Panc1 (cell line): ENCODE results near the gene S1PR3. TPM values are rescaled to one million over a fixed set of nuclear protein-coding genes. Genes with fewer than 3 reads are reported as not detected.

Experiments used
- ATAC-seq: fragments of 200-7000 bp; cut with Tn5 transposase; 2 replicates; pipeline ENCODE4 v1.9.1; 2020; ENCODE audit warnings: mild to moderate bottlenecking, moderate library complexity
- BruUV-seq: library from RNA; stranded (reverse); fragments of 400-500 nt; replicated peaks from 2 replicates; lab custom pipeline; 2021; lab: Mats Ljungman, UMichigan
- CTCF ChIA-PET: fragments of 300-600 bp; sonication (Branson Sonifier 250); formaldehyde crosslinking; loops from one replicate; lab custom pipeline; 2022; ENCODE audit warnings: antibody characterized with exemption; lab: Charles Lee
- POLR2A ChIA-PET: fragments of 300-600 bp; sonication (Branson Sonifier 250); formaldehyde crosslinking; loops from one replicate; lab custom pipeline; 2022; ENCODE audit warnings: antibody characterized with exemption; lab: Charles Lee
- DNase-seq: peaks from one replicate; pipeline ENCODE4 v3.0.0-alpha.2; 2010; ENCODE audit warnings: low read depth, low spot score
- H3K27ac ChIP-seq: 2 replicates; pipeline ENCODE4 v1.5.1; 2011; ENCODE audit warnings: mild to moderate bottlenecking, low read length, inconsistent platforms
- H3K27me3 ChIP-seq: fragments of 200-500 bp; sonication (Bioruptor generic); 2 replicates; pipeline ENCODE4 v1.6.0; 2014; ENCODE audit warnings: low read length, inconsistent platforms; ENCODE audit not compliant: control insufficient read depth, insufficient read depth
- H3K36me3 ChIP-seq: fragments of 200-500 bp; sonication (Bioruptor generic); 2 replicates; pipeline ENCODE4 v1.5.1; 2014; ENCODE audit warnings: inconsistent platforms, mild to moderate bottlenecking, low read length, moderate library complexity; ENCODE audit not compliant: control insufficient read depth, insufficient read depth
- H3K4me1 ChIP-seq: 2 replicates; pipeline ENCODE4 v1.5.1; 2011; ENCODE audit warnings: inconsistent platforms, mild to moderate bottlenecking, low read length, moderate library complexity; ENCODE audit not compliant: control insufficient read depth, insufficient read depth
- H3K4me3 ChIP-seq, 2 experiments: 2 replicates each; pipeline ENCODE4 v1.5.1; 2011 to 2012; ENCODE audit warnings: low read depth in 2 of 2, low read length in 2 of 2, mild to moderate bottlenecking in 2 of 2, inconsistent platforms in 1 of 2, moderate library complexity in 1 of 2
- H3K9me3 ChIP-seq: fragments of 200-500 bp; sonication (Bioruptor generic); 2 replicates; pipeline ENCODE4 v1.5.1; 2014; ENCODE audit warnings: low read depth, mild to moderate bottlenecking, inconsistent platforms, low read length, moderate library complexity; ENCODE audit not compliant: control insufficient read depth, insufficient read depth
- CTCF ChIP-seq: fragments of 450-650 bp; IDR thresholded peaks from 2 replicates; pipeline ENCODE4 v1.5.1; 2017; ENCODE audit warnings: mild to moderate bottlenecking
- POLR2AphosphoS5 ChIP-seq: IDR thresholded peaks from 2 replicates; pipeline ENCODE4 v1.6.1; 2012; ENCODE audit warnings: mild to moderate bottlenecking, low read depth, low read length, moderate library complexity
- REST ChIP-seq, 2 experiments: IDR thresholded peaks; 2 replicates each; pipeline ENCODE4 v1.6.1; 2011 to 2012; ENCODE audit warnings: low read depth in 2 of 2, control low read depth in 1 of 2, low read length in 1 of 2, mild to moderate bottlenecking in 1 of 2, moderate library complexity in 1 of 2; ENCODE audit not compliant: insufficient read depth in 1 of 2
- SIN3A ChIP-seq: IDR thresholded peaks from 2 replicates; pipeline ENCODE4 v1.6.1; 2012; ENCODE audit warnings: low read depth, mild to moderate bottlenecking, low read length, moderate library complexity, borderline replicate concordance; ENCODE audit not compliant: insufficient read depth
- TCF7L2 ChIP-seq: IDR thresholded peaks from 2 replicates; pipeline ENCODE4 v1.6.1; 2011; ENCODE audit warnings: mild to moderate bottlenecking, low read depth, low read length, inconsistent platforms
- in situ Hi-C: cut with HindIII; loops from 2 replicates; pipeline ENCODE4 v1.10.0; 2016; ENCODE audit warnings: low sequenced_read_pairs, low pct_unique_long_range_greater_than_20kb
- intact Hi-C: fragments of 100-400 bp; cut with micrococcal nuclease; formaldehyde crosslinking; loops from one replicate; pipeline ENCODE4 v1.10.0; 2022; ENCODE audit not compliant: unreplicated experiment
- total RNA-seq: library from RNA; stranded (reverse); gene quantifications from one replicate; pipeline ENCODE4 v1.2.1, GENCODE V29; 2021; ENCODE audit not compliant: unreplicated experiment

S1PR3 gene
- total RNA-seq, 1 experiment from 2014 or later = 8.1 TPM

GRCh38 chr9:89032173-89032572, 40.9 kb downstream of the S1PR3 start:
- ATAC-seq = no peak
- Histone ChIP-seq H3K36me3 (no peaks in the 10 kb centered on the region), H3K4me3 (no peak overlapping the region), H3K27ac (no peak overlapping the region), H3K4me1 (no peaks in the 10 kb centered on the region), H3K27me3 (no peaks in the 10 kb centered on the region), H3K9me3 (peaks cover 3% of the 10 kb centered on the region; the same call in 1 of the 2 replicates)
- no peak for DNase-seq
- ChIA-PET CTCF (no interaction called here), POLR2A (no interaction called here)
- in situ Hi-C loops (no loop called here), intact Hi-C loops (no loop called here)
- TF ChIP-seq POLR2AphosphoS5 (no peak), CTCF (no peak)
- BruUV-seq = no TSS peak

- no peaks in the 10 kb centered on the region for H3K27me3 ChIP-seq
- H3K36me3 ChIP-seq = no peaks in the 10 kb centered on the region
- H3K4me1 ChIP-seq = no peaks in the 10 kb centered on the region
- DNase-seq (no peak), ATAC-seq (no peak)
- in situ Hi-C loops = no loop called here
- no TSS peak for BruUV-seq
- CTCF ChIA-PET = no interaction called here
- H3K9me3 ChIP-seq = peaks cover 3% of the 10 kb centered on the region; the same call in 1 of the 2 replicates
- TF ChIP-seq CTCF (no peak), REST (IDR thresholded peaks at IDR 0.05; ENCODE audit: insufficient read depth in 1 of 2, low read depth in 2 of 2, low read length in 1 of 2) (no peak), SIN3A (no peak), TCF7L2 (no peak), POLR2AphosphoS5 (no peak)
- intact Hi-C loops = no loop called here
- no peak overlapping the region for H3K4me3 ChIP-seq
- H3K27ac ChIP-seq = no peak overlapping the region
- POLR2A ChIA-PET = no interaction called here
Measured at GRCh38 chr9:89032661-89033060, 41.4 kb downstream of the S1PR3 start.
